H9 (cell line): ENCODE measurements around the gene TMEM127. TPM values are rescaled to one million over a fixed set of nuclear protein-coding genes. Genes with fewer than 3 reads are reported as not detected.

ENCODE experiments used
- DNase-seq: peaks from one replicate; pipeline ENCODE4 v3.0.0-alpha.2; 2017
- H2AFZ ChIP-seq: one replicate; pipeline ENCODE4 v1.6.1; 2013; ENCODE audit warnings: mild to moderate bottlenecking, low read length, control low read depth, moderate library complexity
- H2AK5ac ChIP-seq: 2 replicates; pipeline ENCODE4 v1.6.1; 2013; ENCODE audit warnings: low read length, control low read depth, mixed read lengths; ENCODE audit not compliant: insufficient read length
- H2BK120ac ChIP-seq: one replicate; pipeline ENCODE4 v1.6.1; 2013; ENCODE audit warnings: low read depth, mild to moderate bottlenecking, low read length, control low read depth, inconsistent platforms; ENCODE audit not compliant: poor library complexity, severe bottlenecking
- H2BK12ac ChIP-seq: 2 replicates; pipeline ENCODE4 v1.6.1; 2013; ENCODE audit warnings: low read length, control low read depth, mixed read lengths, low read depth; ENCODE audit not compliant: insufficient read length
- H2BK15ac ChIP-seq: 2 replicates; pipeline ENCODE4 v1.6.1; 2013; ENCODE audit warnings: low read depth, low read length, control low read depth
- H2BK20ac ChIP-seq: one replicate; pipeline ENCODE4 v1.6.1; 2013; ENCODE audit warnings: low read depth, mild to moderate bottlenecking, low read length, control low read depth, inconsistent platforms; ENCODE audit not compliant: poor library complexity, severe bottlenecking
- H2BK5ac ChIP-seq: 2 replicates; pipeline ENCODE4 v1.6.1; 2013; ENCODE audit warnings: low read length, control low read depth, mixed read lengths; ENCODE audit not compliant: insufficient read length
- H3K14ac ChIP-seq: 2 replicates; pipeline ENCODE4 v1.6.1; 2013; ENCODE audit warnings: low read length, control low read depth; ENCODE audit not compliant: insufficient read depth
- H3K18ac ChIP-seq: 2 replicates; pipeline ENCODE4 v1.6.1; 2013; ENCODE audit warnings: low read depth, mild to moderate bottlenecking, mixed read lengths, low read length, control low read depth; ENCODE audit not compliant: insufficient read length
- H3K23ac ChIP-seq: 2 replicates; pipeline ENCODE4 v1.6.1; 2013; ENCODE audit warnings: low read length, control low read depth, mixed read lengths, low read depth; ENCODE audit not compliant: insufficient read length
- H3K23me2 ChIP-seq: 2 replicates; pipeline ENCODE4 v1.6.1; 2013; ENCODE audit warnings: low read depth, mild to moderate bottlenecking, mixed read lengths, low read length, control low read depth; ENCODE audit not compliant: insufficient read length, poor library complexity, severe bottlenecking
- H3K27ac ChIP-seq: 2 replicates; pipeline ENCODE4 v1.5.1; 2013; ENCODE audit warnings: low read length, control low read depth, mixed read lengths, low read depth; ENCODE audit not compliant: insufficient read length
- H3K27me3 ChIP-seq: 2 replicates; pipeline ENCODE4 v1.6.1; 2013; ENCODE audit warnings: low read length, control low read depth, inconsistent platforms; ENCODE audit not compliant: insufficient read depth
- H3K4ac ChIP-seq: 2 replicates; pipeline ENCODE4 v1.6.1; 2013; ENCODE audit warnings: low read depth, mild to moderate bottlenecking, control low read depth, inconsistent platforms, low read length, moderate library complexity
- H3K4me1 ChIP-seq: 2 replicates; pipeline ENCODE4 v1.6.1; 2013; ENCODE audit warnings: low read length, control low read depth, inconsistent platforms; ENCODE audit not compliant: insufficient read depth
- H3K4me2 ChIP-seq: 2 replicates; pipeline ENCODE4 v1.6.1; 2013; ENCODE audit warnings: low read length, control low read depth, mixed read lengths; ENCODE audit not compliant: insufficient read length, insufficient read depth
- H3K56ac ChIP-seq: 2 replicates; pipeline ENCODE4 v1.6.1; 2013; ENCODE audit warnings: low read depth, mild to moderate bottlenecking, mixed read lengths, low read length, control low read depth; ENCODE audit not compliant: insufficient read length
- H3K79me1 ChIP-seq: 2 replicates; pipeline ENCODE4 v1.6.1; 2013; ENCODE audit warnings: low read depth, mild to moderate bottlenecking, moderate library complexity, low read length, control low read depth, inconsistent platforms; ENCODE audit not compliant: insufficient read depth, poor library complexity, severe bottlenecking
- H3K79me2 ChIP-seq: 2 replicates; pipeline ENCODE4 v1.6.1; 2013; ENCODE audit warnings: low read length, control low read depth, inconsistent platforms; ENCODE audit not compliant: insufficient read depth
- H3K9ac ChIP-seq: 2 replicates; pipeline ENCODE4 v1.6.1; 2013; ENCODE audit warnings: low read length, control low read depth, mixed read lengths; ENCODE audit not compliant: insufficient read length; ENCODE audit errors: extremely low read depth
- H3K9me3 ChIP-seq: one replicate; pipeline ENCODE4 v1.6.1; 2013; ENCODE audit warnings: low read depth, low read length, inconsistent platforms; ENCODE audit not compliant: control insufficient read depth
- H3T11ph ChIP-seq: one replicate; pipeline ENCODE4 v1.6.1; 2013; ENCODE audit warnings: mild to moderate bottlenecking, low read length, control low read depth, inconsistent platforms
- H4K20me1 ChIP-seq: one replicate; pipeline ENCODE4 v1.6.1; 2013; ENCODE audit not compliant: control insufficient read depth, insufficient read length, insufficient read depth
- H4K5ac ChIP-seq: 2 replicates; pipeline ENCODE4 v1.6.1; 2013; ENCODE audit warnings: low read depth, mild to moderate bottlenecking, mixed read lengths, low read length, control low read depth; ENCODE audit not compliant: insufficient read length
- H4K8ac ChIP-seq: replicated peaks from 2 replicates; pipeline ENCODE4 v1.6.1; 2013; ENCODE audit warnings: low read length, control low read depth, mixed read lengths, low read depth; ENCODE audit not compliant: insufficient read length
- H4K91ac ChIP-seq: 2 replicates; pipeline ENCODE4 v1.6.1; 2013; ENCODE audit warnings: low read depth, mild to moderate bottlenecking, moderate library complexity, mixed read lengths, low read length, control low read depth; ENCODE audit not compliant: insufficient read length
- H3K27ac Mint-ChIP-seq, 3 experiments: 2 replicates in 2 of 3; 3 replicates in 1 of 3; pipeline ENCODE4 v1.8.0; 2020 to 2021; ENCODE audit warnings: mixed read lengths in 3 of 3, mild to moderate bottlenecking in 1 of 3, moderate library complexity in 1 of 3
- H3K27me3 Mint-ChIP-seq: 2 replicates; pipeline ENCODE4 v1.8.0; 2021; ENCODE audit warnings: low read depth, mild to moderate bottlenecking, moderate library complexity, mixed read lengths
- H3K36me3 Mint-ChIP-seq, 3 experiments: 2 replicates in 2 of 3; 3 replicates in 1 of 3; pipeline ENCODE4 v1.8.0; 2020 to 2021; ENCODE audit warnings: low read depth in 3 of 3, mixed read lengths in 3 of 3; ENCODE audit not compliant: insufficient read depth in 1 of 3
- H3K4me1 Mint-ChIP-seq, 2 experiments: 2 replicates each; pipeline ENCODE4 v1.8.0; 2020; ENCODE audit warnings: mixed read lengths in 2 of 2
- H3K4me3 Mint-ChIP-seq, 2 experiments: 2 replicates in 1 of 2; 3 replicates in 1 of 2; pipeline ENCODE4 v1.8.0; 2020 to 2021; ENCODE audit warnings: mild to moderate bottlenecking in 2 of 2, mixed read lengths in 2 of 2, moderate library complexity in 1 of 2
- H3K9me3 Mint-ChIP-seq, 2 experiments: 2 replicates in 1 of 2; 3 replicates in 1 of 2; pipeline ENCODE4 v1.8.0; 2020; ENCODE audit warnings: mild to moderate bottlenecking in 2 of 2, mixed read lengths in 2 of 2, moderate library complexity in 1 of 2
- WGBS: extraction: QIAGEN DNeasy Blood & Tissue Kit; methylation state at CpG from one replicate; pipeline ENCODE4 v1.1.7; 2013; ENCODE audit warnings: missing lambda C conversion rate, low lambda C conversion rate, mixed read lengths; ENCODE audit not compliant: insufficient read length; ENCODE audit errors: extremely low coverage; 5-methylcytosine and 5-hydroxymethylcytosine counted together
- total RNA-seq: library from RNA; stranded (reverse); gene quantifications from 2 replicates; pipeline ENCODE4 v1.2.1, GENCODE V29; 2021
- TF ChIP-seq, protein P1 (sequence below): fragments of 200-600 bp; sonication (generic); conservative IDR thresholded peaks from 3 replicates; pipeline ENCODE4 v1.8.0; 2021; ENCODE audit warnings: antibody characterized with exemption, mild to moderate bottlenecking

The TMEM127 gene
- total RNA-seq, 1 experiment from 2014 or later: 30.1 TPM

DNA sequence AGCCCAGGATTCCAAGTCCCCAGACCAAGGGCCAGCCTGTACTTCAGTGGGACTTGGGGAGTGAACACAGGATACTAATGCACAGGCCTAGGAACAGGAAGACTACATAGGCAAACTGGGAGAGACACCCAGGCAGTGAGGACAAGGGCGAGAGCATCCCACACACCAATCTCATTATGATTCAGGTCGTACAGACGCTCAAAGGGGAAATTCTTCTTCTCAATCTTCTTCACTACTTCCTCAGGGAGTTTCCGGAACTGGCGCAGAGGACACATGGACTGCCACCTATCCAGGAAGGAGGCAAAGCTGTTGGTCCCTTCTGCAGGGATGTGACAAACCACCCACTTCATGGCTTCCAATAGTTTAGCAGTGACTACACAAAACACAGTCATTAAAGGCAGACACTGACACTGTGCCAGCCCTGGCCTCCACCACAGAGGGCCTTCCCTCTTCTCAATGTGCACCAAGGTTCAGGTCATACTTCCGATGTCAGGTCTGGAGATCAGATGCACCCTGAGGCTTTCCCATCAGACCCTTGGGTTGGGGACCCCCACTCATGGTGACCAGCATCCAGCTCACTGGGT is 21.6 kb upstream of the TMEM127 start:
- no peak overlapping the region for H2AK5ac ChIP-seq
- H3K27me3 ChIP-seq: no peaks in the 10 kb centered on the region
- H3K79me1 ChIP-seq: no peaks in the 10 kb centered on the region
- Mint-ChIP-seq H3K4me1 (no peaks in the 10 kb centered on the region), H3K36me3 (peaks cover 73 to 99% (median 97%) of the 10 kb centered on the region in 3 experiments), H3K4me3 (no peak overlapping the region), H3K27me3 (no peaks in the 10 kb centered on the region), H3K9me3 (no peaks in the 10 kb centered on the region), H3K27ac (no peak overlapping the region)
- no peaks in the 10 kb centered on the region for H4K20me1 ChIP-seq
- no peak overlapping the region for H4K5ac ChIP-seq
- H3K4me2 ChIP-seq: no peak overlapping the region
- no peak overlapping the region for H2BK20ac ChIP-seq
- H3K27ac ChIP-seq: no peak overlapping the region
- no peaks in the 10 kb centered on the region for H3K9me3 ChIP-seq
- H3K23me2 ChIP-seq: no peaks in the 10 kb centered on the region
- H3K79me2 ChIP-seq: no peaks in the 10 kb centered on the region
- DNase-seq: no peak
- no peak overlapping the region for H3K9ac ChIP-seq
- no peak overlapping the region for H2BK120ac ChIP-seq
- no peak overlapping the region for H4K91ac ChIP-seq
- no peak overlapping the region for H2BK12ac ChIP-seq
- no peak overlapping the region for H2BK15ac ChIP-seq
- H3K56ac ChIP-seq: no peak overlapping the region
- no CpG with 5 or more reads among the region's 6 CpGs for WGBS
- no peak overlapping the region for H3K18ac ChIP-seq
- H3T11ph ChIP-seq: no peak overlapping the region
- no peak overlapping the region for H4K8ac ChIP-seq
- H3K23ac ChIP-seq: no peak overlapping the region
- no peaks in the 10 kb centered on the region for H3K4me1 ChIP-seq
- no peak overlapping the region for H2AFZ ChIP-seq
- TF ChIP-seq, protein P1, sequence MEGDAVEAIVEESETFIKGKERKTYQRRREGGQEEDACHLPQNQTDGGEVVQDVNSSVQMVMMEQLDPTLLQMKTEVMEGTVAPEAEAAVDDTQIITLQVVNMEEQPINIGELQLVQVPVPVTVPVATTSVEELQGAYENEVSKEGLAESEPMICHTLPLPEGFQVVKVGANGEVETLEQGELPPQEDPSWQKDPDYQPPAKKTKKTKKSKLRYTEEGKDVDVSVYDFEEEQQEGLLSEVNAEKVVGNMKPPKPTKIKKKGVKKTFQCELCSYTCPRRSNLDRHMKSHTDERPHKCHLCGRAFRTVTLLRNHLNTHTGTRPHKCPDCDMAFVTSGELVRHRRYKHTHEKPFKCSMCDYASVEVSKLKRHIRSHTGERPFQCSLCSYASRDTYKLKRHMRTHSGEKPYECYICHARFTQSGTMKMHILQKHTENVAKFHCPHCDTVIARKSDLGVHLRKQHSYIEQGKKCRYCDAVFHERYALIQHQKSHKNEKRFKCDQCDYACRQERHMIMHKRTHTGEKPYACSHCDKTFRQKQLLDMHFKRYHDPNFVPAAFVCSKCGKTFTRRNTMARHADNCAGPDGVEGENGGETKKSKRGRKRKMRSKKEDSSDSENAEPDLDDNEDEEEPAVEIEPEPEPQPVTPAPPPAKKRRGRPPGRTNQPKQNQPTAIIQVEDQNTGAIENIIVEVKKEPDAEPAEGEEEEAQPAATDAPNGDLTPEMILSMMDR: no peak
- no peak overlapping the region for H3K4ac ChIP-seq
- H2BK5ac ChIP-seq: no peak overlapping the region
- H3K14ac ChIP-seq: no peak overlapping the region
